Neuronal stem cell (in vitro differentiated cells): ENCODE measurements around the gene DPH1.

Experiments used
- DNase-seq: peaks from one replicate; pipeline ENCODE4 v3.0.0-alpha.2; 2013; ENCODE audit warnings: low spot score
- H2AFZ ChIP-seq: one replicate; pipeline ENCODE4 v1.6.1; 2013; ENCODE audit warnings: mild to moderate bottlenecking, low read length, inconsistent platforms
- H2AK5ac ChIP-seq: 2 replicates; pipeline ENCODE4 v1.6.1; 2013; ENCODE audit warnings: low read depth, mild to moderate bottlenecking, inconsistent platforms, low read length, moderate library complexity, mixed read lengths
- H2BK120ac ChIP-seq: 2 replicates; pipeline ENCODE4 v1.6.1; 2013; ENCODE audit warnings: low read depth, mild to moderate bottlenecking, inconsistent platforms, low read length, moderate library complexity, mixed read lengths
- H2BK12ac ChIP-seq: one replicate; pipeline ENCODE4 v1.6.1; 2013; ENCODE audit warnings: low read length, inconsistent platforms
- H2BK15ac ChIP-seq: 2 replicates; pipeline ENCODE4 v1.6.1; 2013; ENCODE audit warnings: mild to moderate bottlenecking, low read length, inconsistent platforms, mixed read lengths
- H2BK5ac ChIP-seq: one replicate; pipeline ENCODE4 v1.6.1; 2013; ENCODE audit warnings: inconsistent platforms, mild to moderate bottlenecking, low read length, moderate library complexity
- H3K14ac ChIP-seq: one replicate; pipeline ENCODE4 v1.6.1; 2013; ENCODE audit warnings: low read length, inconsistent platforms
- H3K18ac ChIP-seq: 2 replicates; pipeline ENCODE4 v1.6.1; 2013; ENCODE audit warnings: low read length, inconsistent platforms
- H3K23ac ChIP-seq: 2 replicates; pipeline ENCODE4 v1.6.1; 2013; ENCODE audit warnings: low read depth, mild to moderate bottlenecking, mixed read lengths, low read length, inconsistent platforms; ENCODE audit not compliant: poor library complexity
- H3K27ac ChIP-seq: replicated peaks from 3 replicates; pipeline ENCODE4 v1.5.1; 2013; ENCODE audit warnings: low read length, inconsistent platforms
- H3K27me3 ChIP-seq, 3 experiments: 2 replicates each; pipeline ENCODE4 v1.6.1; 2013; ENCODE audit warnings: low read length in 3 of 3, mild to moderate bottlenecking in 2 of 3, inconsistent platforms in 1 of 3, low read depth in 1 of 3, mixed read lengths in 1 of 3, moderate library complexity in 1 of 3; ENCODE audit not compliant: control insufficient read depth in 3 of 3, insufficient read depth in 3 of 3
- H3K36me3 ChIP-seq, 2 donors: replicated peaks in 1 of 2; 2 replicates each; pipeline ENCODE4 v1.6.1; 2013; ENCODE audit warnings: low read length in 2 of 2; ENCODE audit not compliant: control insufficient read depth in 2 of 2, insufficient read depth in 2 of 2
- H3K4ac ChIP-seq: 2 replicates; pipeline ENCODE4 v1.6.1; 2013; ENCODE audit warnings: inconsistent platforms, mild to moderate bottlenecking, low read length, moderate library complexity
- H3K4me1 ChIP-seq, 2 donors: 1 replicate in 1 of 2; 2 replicates in 1 of 2; pipeline ENCODE4 v1.6.1; 2013; ENCODE audit warnings: low read length in 2 of 2, low read depth in 1 of 2; ENCODE audit not compliant: control insufficient read depth in 2 of 2, insufficient read depth in 1 of 2
- H3K4me2 ChIP-seq: one replicate; pipeline ENCODE4 v1.6.1; 2013; ENCODE audit warnings: mild to moderate bottlenecking, low read length, inconsistent platforms; ENCODE audit not compliant: insufficient read depth, poor library complexity, severe bottlenecking
- H3K4me3 ChIP-seq, 2 donors: 2 replicates each; pipeline ENCODE4 v1.5.1; 2013; ENCODE audit warnings: low read length in 2 of 2, mild to moderate bottlenecking in 2 of 2, inconsistent platforms in 1 of 2, moderate library complexity in 1 of 2
- H3K79me1 ChIP-seq: one replicate; pipeline ENCODE4 v1.6.1; 2013; ENCODE audit warnings: low read depth, mild to moderate bottlenecking, inconsistent platforms, low read length, moderate library complexity
- H3K9ac ChIP-seq: one replicate; pipeline ENCODE4 v1.6.1; 2013; ENCODE audit warnings: mild to moderate bottlenecking, low read depth, low read length, inconsistent platforms; ENCODE audit not compliant: poor library complexity
- H3K9me3 ChIP-seq, 2 donors: replicated peaks in 1 of 2; 2 replicates each; pipeline versions ENCODE3 to v1.6.1; 2013; ENCODE audit warnings: low read length in 2 of 2, mild to moderate bottlenecking in 2 of 2, inconsistent platforms in 1 of 2, low read depth in 1 of 2, mixed read lengths in 1 of 2, moderate library complexity in 1 of 2; ENCODE audit not compliant: control insufficient read depth in 2 of 2, insufficient read depth in 1 of 2
- H4K8ac ChIP-seq: one replicate; pipeline ENCODE4 v1.6.1; 2013; ENCODE audit warnings: low read depth, mild to moderate bottlenecking, inconsistent platforms, low read length, moderate library complexity
- H4K91ac ChIP-seq: one replicate; pipeline ENCODE4 v1.6.1; 2013; ENCODE audit warnings: low read length, low read depth, mild to moderate bottlenecking, inconsistent platforms; ENCODE audit not compliant: poor library complexity
- WGBS, 2 donors: extraction: QIAGEN DNeasy Blood & Tissue Kit; methylation state at CpG; one replicate each; pipeline ENCODE4 v1.1.7; 2013; ENCODE audit warnings: missing lambda C conversion rate in 2 of 2, mixed read lengths in 1 of 2; ENCODE audit not compliant: insufficient read length in 2 of 2, insufficient replicate concordance in 1 of 2; ENCODE audit errors: extremely low coverage in 2 of 2; 5-methylcytosine and 5-hydroxymethylcytosine counted together

Gene DPH1

DNA sequence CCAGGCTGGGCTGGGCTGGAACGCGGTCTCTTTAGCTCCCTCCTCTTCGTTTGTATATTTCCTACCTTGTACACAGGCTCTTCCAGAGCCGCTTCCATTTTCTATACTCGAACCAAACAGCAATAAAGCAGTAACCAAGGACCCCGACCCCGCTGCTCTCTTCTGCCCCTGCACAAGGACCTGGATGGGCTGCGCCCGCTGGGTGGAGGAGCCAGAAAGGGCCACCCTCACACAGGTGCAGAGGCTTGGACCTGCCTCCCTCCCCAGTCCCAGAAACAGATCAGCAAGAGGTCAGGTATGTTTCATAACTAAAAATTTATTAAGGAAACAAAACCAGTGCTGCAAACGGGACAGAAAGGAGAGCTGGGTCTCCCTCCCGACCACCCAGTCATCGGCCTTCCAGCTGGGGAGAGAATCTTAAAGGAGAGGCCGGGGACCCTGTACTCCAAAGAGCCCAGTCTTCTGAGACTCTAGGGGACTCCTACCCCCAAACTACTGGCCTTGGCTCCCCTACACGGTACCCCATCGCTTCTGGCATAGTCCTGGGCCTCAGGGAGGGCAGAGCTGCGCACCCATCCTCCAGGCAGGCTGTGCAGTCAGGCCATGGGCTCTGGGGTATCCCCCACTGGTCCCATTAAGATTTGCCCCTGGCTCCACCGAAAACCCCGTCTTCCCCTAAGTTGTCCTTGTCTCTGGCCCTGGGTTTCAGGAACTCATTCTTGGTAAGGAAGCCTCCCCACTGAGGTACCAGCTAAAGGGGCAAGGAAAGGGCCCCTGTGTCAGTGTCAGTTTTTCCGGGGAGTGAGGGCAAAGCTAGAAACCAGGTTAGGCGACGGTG, 29.8 kb downstream of the DPH1 start:
- no peak overlapping the region for H2BK12ac ChIP-seq
- H3K27me3 ChIP-seq, result peaks cover 0 to 64% (median 50%) of the 10 kb centered on the region in 3 experiments
- no CpG with 5 or more reads among the region's 21 CpGs for WGBS, 2 donors
- no peak overlapping the region for H4K8ac ChIP-seq
- H3K4ac ChIP-seq, result no peak overlapping the region
- H2BK5ac ChIP-seq, result no peak overlapping the region
- no peak overlapping the region for H2AK5ac ChIP-seq
- H3K27ac ChIP-seq, result no peak overlapping the region
- no peak overlapping the region for H3K4me2 ChIP-seq
- H3K9ac ChIP-seq, result no peak overlapping the region
- peaks cover 14 to 50% of the 10 kb centered on the region in 2 donors for H3K36me3 ChIP-seq
- H3K4me1 ChIP-seq, result peaks cover 14 to 17% of the 10 kb centered on the region in 2 donors
- no peak overlapping the region for H3K4me3 ChIP-seq
- H2BK120ac ChIP-seq, result no peak overlapping the region
- no peak overlapping the region for H3K14ac ChIP-seq
- H3K9me3 ChIP-seq, result peaks cover 0 to 7% of the 10 kb centered on the region in 2 donors
- H4K91ac ChIP-seq, result no peak overlapping the region
- peaks cover 3% of the 10 kb centered on the region for H3K79me1 ChIP-seq
- no peak overlapping the region for H2BK15ac ChIP-seq
- no peak overlapping the region for H3K23ac ChIP-seq
- no peak overlapping the region for H3K18ac ChIP-seq
- DNase-seq, result no peak
- no peak overlapping the region for H2AFZ ChIP-seq

- no peak overlapping the region for H3K4me3 ChIP-seq
- peaks cover 14 to 17% of the 10 kb centered on the region in 2 donors for H3K4me1 ChIP-seq
- no peak for DNase-seq
- no peak overlapping the region for H3K23ac ChIP-seq
- H3K27ac ChIP-seq, result no peak overlapping the region
- no peak overlapping the region for H2BK5ac ChIP-seq
- H4K8ac ChIP-seq, result no peak overlapping the region
- H3K27me3 ChIP-seq, result peaks cover 0 to 59% (median 45%) of the 10 kb centered on the region in 3 experiments
- no peak overlapping the region for H2AFZ ChIP-seq
- H2BK120ac ChIP-seq, result no peak overlapping the region
- H4K91ac ChIP-seq, result no peak overlapping the region
- H3K9ac ChIP-seq, result no peak overlapping the region
- peaks cover 6% of the 10 kb centered on the region for H3K79me1 ChIP-seq
- H2BK15ac ChIP-seq, result no peak overlapping the region
- no peak overlapping the region for H3K4ac ChIP-seq
- no peak overlapping the region for H3K14ac ChIP-seq
- H3K9me3 ChIP-seq, result peaks cover 0 to 8% of the 10 kb centered on the region in 2 donors
- H2BK12ac ChIP-seq, result no peak overlapping the region
- no peak overlapping the region for H2AK5ac ChIP-seq
- peaks cover 18 to 55% of the 10 kb centered on the region in 2 donors for H3K36me3 ChIP-seq
- WGBS, 2 donors, result no CpG with 5 or more reads among the region's 6 CpGs
- H3K18ac ChIP-seq, result no peak overlapping the region
- no peak overlapping the region for H3K4me2 ChIP-seq
Measured at GRCh38 chr17:2060385-2060658, 30.4 kb downstream of the DPH1 start.

GRCh38 chr17:2060681-2061440, 30.9 kb downstream of the DPH1 start:
- no peak overlapping the region for H2AFZ ChIP-seq
- no peak overlapping the region for H3K18ac ChIP-seq
- no peak overlapping the region for H3K4me2 ChIP-seq
- H4K8ac ChIP-seq, result no peak overlapping the region
- H3K9ac ChIP-seq, result no peak overlapping the region
- peaks cover 19 to 61% of the 10 kb centered on the region in 2 donors for H3K36me3 ChIP-seq
- H3K79me1 ChIP-seq, result peaks cover 6% of the 10 kb centered on the region
- H2AK5ac ChIP-seq, result no peak overlapping the region
- no peak overlapping the region for H2BK5ac ChIP-seq
- WGBS, 2 donors, result no CpG with 5 or more reads among the region's 21 CpGs
- H2BK120ac ChIP-seq, result no peak overlapping the region
- no peak overlapping the region for H2BK12ac ChIP-seq
- no peak for DNase-seq
- H3K9me3 ChIP-seq, result peaks cover 0 to 9% of the 10 kb centered on the region in 2 donors
- H3K27ac ChIP-seq, result no peak overlapping the region
- H3K14ac ChIP-seq, result peak overlapping the region; percentile 56
- peaks cover 0 to 54% (median 42%) of the 10 kb centered on the region in 3 experiments for H3K27me3 ChIP-seq
- no peak overlapping the region for H3K23ac ChIP-seq
- H3K4me1 ChIP-seq, result peaks cover 14 to 17% of the 10 kb centered on the region in 2 donors
- H4K91ac ChIP-seq, result no peak overlapping the region
- no peak overlapping the region for H2BK15ac ChIP-seq
- peak overlapping the region in 1 of 2 donors; percentile 37 for H3K4me3 ChIP-seq
- H3K4ac ChIP-seq, result no peak overlapping the region

GRCh38 chr17:2061441-2061958, 31.5 kb downstream of the DPH1 start:
- no peak for DNase-seq
- Histone ChIP-seq H3K9me3 (peaks cover 0 to 9% of the 10 kb centered on the region in 2 donors), H3K4me2 (no peak overlapping the region), H2AK5ac (no peak overlapping the region), H3K36me3 (peaks cover 24 to 64% of the 10 kb centered on the region in 2 donors), H3K4me1 (peaks cover 12 to 17% of the 10 kb centered on the region in 2 donors), H4K91ac (no peak overlapping the region), H3K23ac (no peak overlapping the region), H3K4me3 (no peak overlapping the region), H3K27ac (no peak overlapping the region), H2BK120ac (no peak overlapping the region), H2AFZ (no peak overlapping the region), H3K79me1 (peaks cover 8% of the 10 kb centered on the region), H3K27me3 (peaks cover 0 to 48% (median 36%) of the 10 kb centered on the region in 3 experiments), H3K18ac (no peak overlapping the region), H2BK5ac (no peak overlapping the region), H3K4ac (no peak overlapping the region), H3K9ac (no peak overlapping the region), H2BK12ac (no peak overlapping the region), H2BK15ac (no peak overlapping the region), H3K14ac (peak overlapping the region; percentile 56), H4K8ac (no peak overlapping the region)
- no CpG with 5 or more reads among the region's 17 CpGs for WGBS, 2 donors
